Measurements from ENCODE around the gene POP4.

POP4 gene

DNA sequence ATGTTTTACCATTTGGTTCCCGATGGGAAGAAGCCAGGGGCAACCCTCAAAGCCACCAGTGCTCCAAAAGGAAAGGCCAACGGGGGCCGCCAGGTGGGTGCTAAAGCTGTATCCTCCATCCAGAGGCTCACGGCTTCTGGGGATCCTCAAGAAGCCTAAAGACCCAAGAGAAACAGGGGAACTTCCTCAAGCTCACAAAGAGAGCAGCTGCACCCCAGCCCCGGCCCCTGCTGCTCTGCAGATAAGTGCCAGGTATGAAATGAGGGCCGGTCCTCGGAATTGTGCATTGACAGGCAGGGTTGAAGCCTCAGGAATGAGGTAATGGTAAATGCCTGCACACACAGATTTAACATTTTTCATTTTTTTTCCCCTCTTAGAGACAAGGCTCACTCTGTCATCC is 8.0 kb upstream of the POP4 start:
- no peak for DNase-seq (ENCODE audit: low read depth)
- TF ChIP-seq, protein P1, sequence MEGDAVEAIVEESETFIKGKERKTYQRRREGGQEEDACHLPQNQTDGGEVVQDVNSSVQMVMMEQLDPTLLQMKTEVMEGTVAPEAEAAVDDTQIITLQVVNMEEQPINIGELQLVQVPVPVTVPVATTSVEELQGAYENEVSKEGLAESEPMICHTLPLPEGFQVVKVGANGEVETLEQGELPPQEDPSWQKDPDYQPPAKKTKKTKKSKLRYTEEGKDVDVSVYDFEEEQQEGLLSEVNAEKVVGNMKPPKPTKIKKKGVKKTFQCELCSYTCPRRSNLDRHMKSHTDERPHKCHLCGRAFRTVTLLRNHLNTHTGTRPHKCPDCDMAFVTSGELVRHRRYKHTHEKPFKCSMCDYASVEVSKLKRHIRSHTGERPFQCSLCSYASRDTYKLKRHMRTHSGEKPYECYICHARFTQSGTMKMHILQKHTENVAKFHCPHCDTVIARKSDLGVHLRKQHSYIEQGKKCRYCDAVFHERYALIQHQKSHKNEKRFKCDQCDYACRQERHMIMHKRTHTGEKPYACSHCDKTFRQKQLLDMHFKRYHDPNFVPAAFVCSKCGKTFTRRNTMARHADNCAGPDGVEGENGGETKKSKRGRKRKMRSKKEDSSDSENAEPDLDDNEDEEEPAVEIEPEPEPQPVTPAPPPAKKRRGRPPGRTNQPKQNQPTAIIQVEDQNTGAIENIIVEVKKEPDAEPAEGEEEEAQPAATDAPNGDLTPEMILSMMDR (IDR thresholded peaks at IDR 0.05; ENCODE audit: low read depth, low read length, missing control alignments) = no peak
- H3K4me3 ChIP-seq (ENCODE audit: low read depth, low read length) = no peak overlapping the region

DNA sequence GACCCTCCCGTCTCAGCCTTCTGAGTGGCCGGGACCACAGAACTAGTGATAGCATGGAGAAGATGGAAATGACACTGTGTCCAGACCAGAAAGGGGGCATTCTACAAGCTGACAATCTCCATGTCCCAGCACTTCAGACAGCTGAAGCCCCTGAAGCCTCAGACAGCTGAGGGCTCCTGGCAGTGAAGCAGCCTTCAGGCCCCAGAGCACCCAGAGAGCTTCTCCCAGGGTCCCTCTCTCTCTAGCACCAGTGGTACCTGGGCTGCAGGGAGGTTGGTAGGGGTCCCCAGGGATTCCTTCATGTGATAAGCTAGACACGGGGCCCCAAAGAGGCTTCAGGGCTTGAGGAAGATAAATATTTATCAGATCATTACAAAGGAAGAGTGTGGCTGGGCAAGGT is 7.6 kb upstream of the POP4 start:
- DNase-seq (ENCODE audit: low read depth) = no peak

DNA sequence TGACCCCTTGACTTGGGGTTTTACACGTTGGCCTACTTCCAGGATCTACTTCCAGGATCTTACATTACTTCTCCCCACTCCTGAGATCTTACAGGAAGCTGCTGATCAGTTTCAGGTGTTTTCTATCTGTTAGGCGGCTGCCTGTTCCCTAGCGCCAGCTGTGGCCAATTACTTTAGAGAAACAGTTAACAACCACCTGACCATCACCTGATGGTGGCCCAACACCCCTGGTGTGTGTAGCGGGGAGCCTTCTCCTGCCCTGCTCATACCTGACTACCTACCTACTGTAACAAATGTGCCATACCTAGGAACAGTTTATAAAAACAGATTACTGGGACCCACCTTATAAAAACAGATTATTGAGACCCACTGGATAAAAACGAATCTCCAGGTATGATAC is 2.8 kb upstream of the POP4 start:
- H3K4me3 ChIP-seq (ENCODE audit: low read depth, low read length) = no peak overlapping the region
- TF ChIP-seq, protein P1 (IDR thresholded peaks at IDR 0.05; ENCODE audit: low read depth, low read length, missing control alignments) = no peak
- no peak for DNase-seq (ENCODE audit: low read depth)

More for the DNA sequence above, 7.6 kb upstream of the POP4 start:
- H3K4me3 ChIP-seq (ENCODE audit: low read depth, low read length) = no peak overlapping the region
- TF ChIP-seq, protein P1 (IDR thresholded peaks at IDR 0.05; ENCODE audit: low read depth, low read length, missing control alignments) = no peak

DNA sequence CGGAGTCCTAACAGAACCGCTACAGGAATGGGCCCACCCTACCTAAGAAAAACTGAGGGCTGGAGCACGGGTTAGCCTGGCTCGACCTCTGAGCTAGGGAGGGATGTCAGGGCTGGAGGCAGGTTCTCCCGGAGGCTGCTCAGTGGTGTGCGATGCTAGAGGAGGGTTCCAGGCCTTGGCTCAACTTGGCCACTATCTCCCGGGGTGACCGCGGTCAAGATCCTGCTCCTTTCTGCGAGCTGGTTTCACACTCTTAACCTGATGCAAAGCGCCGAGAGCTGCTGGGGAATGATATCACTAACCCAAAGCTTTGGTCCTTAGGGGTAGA is 301 bp downstream of the POP4 start:
- TF ChIP-seq, protein P1 (IDR thresholded peaks at IDR 0.05; ENCODE audit: low read depth, low read length, missing control alignments) = no peak
- DNase-seq (ENCODE audit: low read depth) = no peak
- peak overlapping the region; percentile 84 for H3K4me3 ChIP-seq (ENCODE audit: low read depth, low read length)

DNA sequence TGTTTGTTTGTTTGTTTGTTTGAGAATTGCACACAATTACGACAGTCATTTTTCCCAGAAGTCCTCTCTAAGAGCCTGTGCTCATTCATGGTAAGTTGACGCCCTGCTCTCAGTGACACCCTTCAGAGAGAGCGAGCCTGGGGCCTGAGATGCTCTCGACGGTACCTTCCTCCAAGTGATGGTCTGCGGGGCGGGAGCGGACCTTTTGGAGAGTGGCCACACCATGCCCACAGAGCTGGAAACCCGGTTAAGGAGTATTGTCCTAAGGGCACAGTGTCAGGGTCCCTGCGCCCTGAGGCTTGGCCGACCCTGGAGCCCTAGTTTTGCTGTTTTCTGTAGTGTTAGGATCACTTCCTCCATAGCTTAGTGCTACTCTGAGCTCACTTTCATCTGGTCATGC is 3.6 kb downstream of the POP4 start:
- TF ChIP-seq, protein P1 (IDR thresholded peaks at IDR 0.05; ENCODE audit: low read depth, low read length, missing control alignments) = no peak

DNA sequence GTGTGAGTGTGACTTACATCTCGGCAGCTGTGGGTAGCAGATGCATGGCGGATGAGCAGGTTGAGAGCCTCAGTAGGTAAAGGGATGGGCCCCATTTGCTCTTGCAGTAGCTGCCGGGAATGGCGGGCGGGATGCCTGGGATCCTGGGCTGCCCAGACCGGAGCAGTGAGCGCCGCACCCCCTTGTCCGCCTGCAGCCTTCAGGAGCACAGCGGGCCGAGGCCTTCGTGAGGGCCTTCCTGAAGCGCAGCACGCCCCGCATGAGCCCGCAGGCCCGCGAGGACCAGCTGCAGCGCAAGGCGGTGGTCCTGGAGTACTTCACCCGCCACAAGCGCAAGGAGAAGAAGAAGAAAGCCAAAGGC is 4.1 kb downstream of the POP4 start:
- no peak for DNase-seq (ENCODE audit: low read depth)
- TF ChIP-seq, protein P1 (IDR thresholded peaks at IDR 0.05; ENCODE audit: low read depth, low read length, missing control alignments) = no peak
- no peak overlapping the region for H3K4me3 ChIP-seq (ENCODE audit: low read depth, low read length)

More for the DNA sequence above, 3.6 kb downstream of the POP4 start:
- DNase-seq (ENCODE audit: low read depth) = no peak
- H3K4me3 ChIP-seq (ENCODE audit: low read depth, low read length) = no peak overlapping the region

DNA sequence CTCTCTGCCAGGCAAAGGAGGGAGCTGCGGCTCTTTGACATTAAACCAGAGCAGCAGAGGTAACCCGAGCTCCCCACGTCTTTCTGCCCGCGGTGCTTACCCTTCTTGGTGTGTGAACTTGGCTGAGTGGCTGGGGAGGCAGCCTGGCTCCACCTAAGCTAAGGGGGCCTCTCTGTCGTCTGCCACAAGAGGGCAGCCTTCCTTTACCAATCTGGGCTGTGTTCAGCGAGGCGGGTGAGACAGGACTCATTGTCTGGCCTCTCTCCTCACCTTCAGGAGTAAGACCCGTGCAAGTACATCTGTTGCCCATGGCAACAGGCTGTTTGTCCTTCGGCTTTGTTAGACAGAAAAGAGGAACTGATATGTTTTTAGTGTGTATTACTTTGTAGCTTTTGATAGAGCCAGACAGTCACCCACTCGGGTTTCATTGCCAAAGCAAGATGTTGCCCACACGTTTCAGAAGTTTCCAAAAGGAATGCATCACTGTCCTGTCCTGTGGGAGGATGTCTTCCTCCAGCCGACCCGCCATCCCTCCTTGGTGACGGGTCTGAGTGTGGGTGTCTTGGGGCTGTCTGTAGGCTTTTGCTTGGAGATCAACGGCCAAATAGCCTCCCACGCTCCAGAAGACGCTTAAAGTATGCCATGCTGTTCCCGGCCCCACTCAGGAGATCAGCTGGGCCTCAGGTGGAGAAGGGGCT is 4.6 kb downstream of the POP4 start:
- peak; percentile 82 for DNase-seq (ENCODE audit: low read depth)
- H3K4me3 ChIP-seq (ENCODE audit: low read depth, low read length) = no peak overlapping the region
- TF ChIP-seq, protein P1 (IDR thresholded peaks at IDR 0.05; ENCODE audit: low read depth, low read length, missing control alignments) = peak; percentile 86
